NCI-H345 treated with DMSO at 0.1 percent for 48 hours (cell line): ENCODE data around the gene MST1R.
"Not testable (repeated sequence)": the region's sequence is repeated elsewhere in the genome, so short reads cannot be mapped to it uniquely, and the experiment has no call there.

Source experiments
- DNase-seq: peaks from one replicate; lab custom pipeline; 2025; ENCODE audit not compliant: unreplicated experiment; lab: John Stamatoyannopoulos, UW

MST1R gene

DNA sequence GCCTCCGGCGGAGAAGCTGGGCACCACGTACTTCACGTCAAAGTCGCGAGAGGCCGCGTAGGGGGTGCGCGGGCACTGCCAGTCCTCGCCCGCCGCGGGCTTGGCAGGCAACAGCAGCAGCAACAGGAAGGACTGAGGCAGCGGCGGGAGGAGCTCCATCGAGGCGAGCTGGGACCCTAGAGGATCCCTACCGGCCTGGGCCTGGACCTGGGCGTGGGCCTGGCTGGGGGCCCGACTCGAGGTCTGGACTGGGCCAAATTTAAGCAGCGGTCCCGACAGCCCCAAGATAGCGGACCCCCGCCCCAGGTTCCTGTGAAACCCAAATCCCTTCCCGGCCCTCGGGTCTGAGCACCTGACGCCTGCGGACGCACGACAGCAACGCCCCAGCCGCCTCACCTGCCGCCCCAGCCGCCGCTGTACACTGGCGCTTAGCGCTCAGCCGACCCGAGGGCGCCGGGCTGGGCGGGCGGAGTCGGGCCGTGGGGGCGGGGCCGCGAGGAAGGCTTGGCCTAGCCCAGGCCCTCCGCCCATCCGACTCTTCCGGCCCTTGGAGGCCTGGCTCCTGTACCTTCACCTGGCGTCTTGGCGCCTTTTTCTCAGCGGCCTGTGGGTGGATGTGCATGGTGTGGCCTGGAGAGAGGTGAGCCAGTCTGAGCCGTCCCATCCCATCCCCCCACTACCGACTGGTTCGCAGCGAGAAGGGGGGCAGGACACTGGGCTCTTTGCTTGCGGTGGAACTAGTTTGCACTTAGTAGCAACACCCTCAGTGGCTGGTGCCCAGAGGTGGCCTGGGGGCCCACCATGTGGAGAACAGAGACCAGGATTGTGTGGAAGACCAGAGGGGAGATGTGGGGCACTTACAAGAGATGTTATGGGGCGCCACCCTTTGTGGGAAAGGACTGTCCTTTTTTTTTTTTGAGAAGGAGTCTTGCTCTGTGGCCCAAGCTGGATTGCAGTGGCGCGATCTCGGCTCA lies at the start of gene MST1R:
MST1R (minus strand) TSS at position 423 of the 974 bp plus-strand sequence; CDS start at position 159, 264 bp downstream.
- DNase-seq = no peak

DNA sequence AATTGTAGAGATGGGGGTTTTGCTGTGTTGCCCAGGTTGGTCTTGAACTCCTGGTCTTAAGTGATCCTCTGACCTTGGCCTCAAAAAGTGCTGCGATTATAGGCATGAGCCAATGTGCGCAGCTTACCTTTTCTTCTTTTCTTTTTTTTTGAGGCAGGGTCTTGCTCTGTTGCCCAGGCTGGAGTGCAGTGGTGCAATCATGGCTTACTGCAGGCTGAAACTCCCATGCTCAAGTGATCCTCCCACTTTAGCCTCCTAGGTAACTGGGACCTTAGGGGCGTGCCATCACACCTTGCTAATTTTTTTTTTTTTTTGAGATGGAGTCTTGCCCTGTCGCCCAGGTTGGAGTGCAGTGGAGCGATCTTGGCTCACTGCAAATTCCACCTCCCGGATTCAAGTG lies 49.3 kb upstream of the MST1R start:
- no peak for DNase-seq

DNA sequence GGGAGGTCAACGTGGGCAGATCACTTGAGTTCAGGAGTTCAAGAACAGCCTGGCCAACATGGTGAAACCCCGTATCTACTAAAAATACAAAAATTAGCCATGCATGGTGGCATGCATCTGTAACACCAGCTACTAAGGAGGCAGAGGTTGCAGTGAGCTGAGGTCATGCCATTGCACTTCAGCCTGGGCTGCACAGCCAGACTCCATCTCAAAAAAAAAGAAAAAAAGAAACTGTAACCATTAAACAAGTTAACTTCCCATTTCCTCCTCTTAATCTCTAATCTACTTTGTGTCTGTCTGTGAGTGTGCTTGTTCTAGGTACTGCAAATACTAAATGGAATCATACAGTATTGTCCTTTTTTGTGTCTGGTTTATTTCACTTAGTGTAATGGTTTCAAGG lies 39.0 kb upstream of the MST1R start:
- DNase-seq = no peak

DNA sequence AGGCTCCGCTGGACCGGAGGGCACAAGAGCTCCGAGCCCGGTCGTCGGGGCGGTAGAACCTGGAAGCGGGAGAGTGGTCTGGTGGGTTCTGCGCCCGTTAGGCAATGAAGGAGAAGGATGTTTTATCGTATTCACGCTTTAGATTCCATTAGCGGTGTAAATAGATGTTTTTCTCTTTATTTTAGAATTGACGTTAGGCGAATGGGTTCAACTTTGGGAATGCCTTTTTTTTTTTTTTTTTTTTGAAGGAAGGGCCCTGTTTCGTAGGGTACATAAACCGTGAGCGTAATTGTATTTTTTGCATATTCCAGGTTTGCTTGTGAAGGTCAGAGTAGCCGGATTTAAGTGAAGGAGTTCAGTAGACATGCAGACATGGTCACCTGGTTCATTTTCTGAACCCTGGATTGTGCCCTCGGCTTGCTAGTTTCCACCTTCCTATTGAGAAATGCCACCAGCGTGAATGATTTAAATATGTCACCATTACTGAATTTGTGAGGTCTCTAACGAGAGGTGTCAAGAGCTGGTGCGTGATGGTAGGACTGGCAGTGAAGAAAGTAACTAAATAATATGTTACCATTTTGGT lies 37.1 kb upstream of the MST1R start:
- no peak for DNase-seq

DNA sequence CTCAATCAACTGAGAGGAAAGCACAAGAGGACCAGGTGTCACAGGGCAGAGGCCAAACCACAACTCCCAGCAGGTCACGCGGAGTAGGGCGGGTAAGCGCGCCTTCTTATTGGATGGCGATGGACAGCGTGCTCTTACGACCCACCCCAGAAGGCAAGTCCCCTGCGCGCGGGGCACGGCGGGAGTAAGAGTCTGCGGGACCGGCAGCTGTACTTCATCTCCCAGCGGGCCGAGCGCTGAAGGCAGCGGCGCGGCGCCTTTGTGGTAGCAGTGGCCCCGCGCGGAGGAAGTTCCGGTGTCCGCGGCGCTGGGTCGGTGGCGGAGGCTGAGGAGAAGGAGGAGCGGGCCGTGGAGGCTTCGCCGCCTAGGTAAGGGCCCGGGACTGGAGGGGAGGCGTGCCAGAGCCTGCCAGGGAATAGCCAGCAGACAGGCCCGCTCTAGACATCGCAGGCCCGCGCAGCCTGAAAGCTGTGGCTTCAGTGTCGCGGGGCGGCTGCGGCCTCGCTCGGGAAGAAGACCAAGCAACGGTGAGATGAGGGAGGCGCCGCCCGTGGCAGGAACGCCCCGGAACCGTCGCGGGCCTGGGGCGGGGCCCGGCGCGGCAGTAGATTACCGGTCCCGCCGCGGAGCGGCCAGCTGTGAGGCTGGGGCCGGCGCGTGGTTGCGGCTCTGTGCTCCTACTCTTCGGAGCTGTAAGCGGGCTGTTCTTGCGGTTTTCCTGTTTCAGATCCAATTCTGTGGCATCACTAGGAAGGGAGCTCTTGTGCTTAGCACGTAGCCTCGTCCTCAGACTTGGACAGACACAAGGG lies 36.4 kb upstream of the MST1R start, which contains the start of gene RBM6:
RBM6 (plus strand) TSS at position 293 of the 809 bp plus-strand sequence. CDS start 22,492 bp downstream, outside the sequence.
- peak; percentile 88 for DNase-seq

DNA sequence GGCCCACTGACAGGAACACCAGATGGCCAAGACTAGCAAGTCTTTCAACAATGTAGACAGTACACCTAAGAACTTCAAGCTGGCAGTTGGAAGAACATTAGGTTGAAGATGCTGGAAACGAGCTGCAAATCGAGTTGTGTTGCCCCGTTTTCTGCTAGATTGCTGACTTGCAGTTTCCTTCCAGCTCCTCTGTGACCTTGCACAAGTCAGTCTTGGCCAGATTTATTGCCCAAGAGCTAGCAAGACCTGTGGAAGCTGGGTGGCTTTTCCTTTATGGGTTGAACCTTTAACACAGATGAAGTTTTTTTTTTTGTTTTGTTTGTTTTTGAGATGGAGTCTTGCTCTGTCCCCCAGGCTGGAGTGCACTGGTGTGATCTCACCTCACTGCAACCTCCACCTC lies 33.4 kb upstream of the MST1R start:
- DNase-seq = no peak

DNA sequence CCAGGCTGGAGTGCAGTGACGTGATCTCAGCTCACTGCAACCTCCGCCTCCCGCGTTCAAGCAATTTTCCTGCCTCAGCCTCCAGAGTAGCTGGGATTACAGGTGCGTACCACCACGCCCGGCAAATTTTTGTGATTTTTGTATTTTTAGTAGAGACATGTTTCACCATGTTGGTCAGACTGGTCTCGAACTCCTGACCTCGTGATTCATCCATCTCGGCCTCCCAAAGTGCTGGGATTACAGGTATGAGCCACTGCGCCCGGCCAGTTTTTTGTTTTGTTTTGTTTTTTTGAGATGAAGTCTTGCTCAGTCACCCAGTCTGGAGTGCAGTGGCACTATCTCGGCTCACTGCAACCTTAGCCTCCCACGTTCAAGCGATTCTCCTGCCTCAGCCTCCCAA lies 28.6 kb upstream of the MST1R start:
- DNase-seq = not testable (repeated sequence)

DNA sequence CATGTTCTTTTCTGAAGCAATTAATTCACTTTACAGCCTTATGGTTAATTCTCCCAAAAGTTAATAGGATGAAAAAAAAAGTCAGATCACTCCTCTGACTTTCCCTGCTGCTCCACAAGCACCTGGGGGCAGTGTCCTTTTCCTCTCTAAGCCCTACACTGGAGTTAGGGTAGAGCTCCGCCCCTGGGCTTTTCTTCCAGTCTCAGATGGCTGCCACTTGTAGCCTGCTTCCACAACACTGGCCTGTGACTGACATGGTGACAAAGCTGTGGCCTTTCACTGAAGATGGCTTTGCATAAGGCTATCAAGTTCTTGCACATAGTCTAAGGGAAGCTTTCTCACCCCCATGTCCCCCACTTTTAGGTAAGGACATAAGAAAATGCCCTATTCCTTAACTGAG lies 27.2 kb upstream of the MST1R start:
- no peak for DNase-seq

DNA sequence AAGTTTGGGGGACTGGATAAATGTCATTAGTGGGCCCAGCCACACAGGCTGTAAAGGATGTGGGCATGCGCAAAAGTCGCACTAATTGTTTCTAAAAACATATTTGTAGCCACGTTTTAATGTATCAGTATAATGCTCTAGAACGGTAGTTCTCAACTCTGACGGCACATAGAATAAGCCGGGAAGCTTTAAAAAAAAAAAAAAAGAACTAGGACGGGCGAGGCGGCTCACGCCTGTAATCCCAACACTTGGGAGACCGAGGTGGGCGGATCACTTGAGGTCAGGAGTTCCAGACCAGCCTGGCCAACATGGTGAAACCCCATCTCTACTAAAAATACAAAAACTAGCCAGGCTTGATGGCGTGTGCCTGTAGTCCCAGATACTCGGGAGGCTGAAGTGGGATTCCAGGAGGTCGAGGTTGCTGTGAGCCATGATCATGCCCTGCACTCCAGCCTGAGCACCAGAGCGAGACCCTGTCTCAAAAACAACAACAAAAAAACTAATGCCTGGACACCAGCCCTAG lies 26.6 kb upstream of the MST1R start:
- DNase-seq = no peak

DNA sequence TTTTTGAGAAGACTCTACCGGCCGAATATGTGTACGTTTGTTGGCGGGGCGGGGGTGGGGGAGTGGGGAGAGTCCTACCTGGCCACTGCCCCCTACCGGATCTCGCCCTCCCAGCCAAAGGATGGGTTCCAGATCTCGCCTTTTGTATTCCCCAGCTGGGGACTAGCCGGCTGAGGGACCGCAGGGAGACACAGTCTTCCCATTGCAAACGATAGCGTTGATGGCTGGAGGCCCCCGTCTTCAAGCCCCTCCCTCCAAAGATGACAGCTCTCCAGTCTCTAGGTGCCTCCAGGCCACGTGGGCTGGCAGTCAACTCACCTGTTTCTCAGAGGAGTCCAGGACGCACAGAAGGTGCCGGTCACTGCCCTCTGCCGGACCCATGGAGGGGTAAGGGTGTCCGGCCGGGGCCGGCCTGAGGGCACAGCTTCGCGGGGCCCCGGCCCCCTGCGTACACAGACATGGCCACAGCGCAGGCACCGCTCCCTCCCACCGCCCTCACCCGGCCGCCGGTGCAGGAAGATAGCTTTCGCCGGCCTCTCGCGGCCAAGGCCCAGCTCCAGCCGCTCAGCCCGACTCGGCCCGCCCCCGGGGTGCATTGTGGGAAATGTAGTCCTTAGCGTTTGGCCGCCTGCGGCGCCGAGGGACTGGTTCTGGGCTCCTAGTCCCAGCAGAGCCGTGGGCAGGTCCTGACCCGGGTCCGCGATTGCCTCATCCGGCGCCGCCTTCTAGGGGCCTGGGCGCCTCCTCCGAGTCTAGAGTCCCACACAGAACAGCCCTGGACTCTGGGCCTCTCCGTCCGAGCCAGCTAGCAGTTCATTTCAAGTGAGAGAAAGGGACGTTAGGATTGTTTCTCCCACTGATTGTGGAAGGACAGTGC lies 25.9 kb upstream of the MST1R start, which contains the start of gene MON1A:
MON1A (minus strand) TSS at position 521 of the 877 bp plus-strand sequence. CDS start 16,465 bp downstream, outside the sequence.
- DNase-seq = peak; percentile 48

DNA sequence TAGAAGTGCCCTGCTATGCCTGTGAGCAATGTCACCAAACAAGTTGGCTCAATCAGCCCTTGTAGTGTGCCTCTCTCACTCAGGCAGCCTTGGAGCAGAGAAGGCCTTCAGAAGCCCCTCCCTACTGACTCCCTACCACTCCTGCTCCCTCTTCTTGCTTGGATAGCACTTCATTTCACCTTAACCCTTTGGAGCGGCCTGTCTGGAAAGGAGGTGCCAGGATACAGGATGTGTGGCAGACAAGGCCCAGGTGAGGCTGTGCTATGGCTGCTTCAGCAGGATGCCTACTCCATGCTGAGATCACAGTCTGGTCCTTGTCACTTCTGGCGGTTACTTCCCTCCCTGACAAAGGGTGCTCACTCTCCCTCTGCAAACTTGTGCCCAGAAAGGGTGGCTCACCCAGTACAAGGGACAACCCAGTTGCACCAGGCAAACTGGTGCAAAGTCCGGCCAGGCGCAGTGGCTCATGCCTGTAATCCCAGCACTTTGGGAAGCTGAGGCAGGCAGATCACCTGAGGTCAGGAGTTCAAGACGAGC lies 24.9 kb upstream of the MST1R start:
- no peak for DNase-seq

DNA sequence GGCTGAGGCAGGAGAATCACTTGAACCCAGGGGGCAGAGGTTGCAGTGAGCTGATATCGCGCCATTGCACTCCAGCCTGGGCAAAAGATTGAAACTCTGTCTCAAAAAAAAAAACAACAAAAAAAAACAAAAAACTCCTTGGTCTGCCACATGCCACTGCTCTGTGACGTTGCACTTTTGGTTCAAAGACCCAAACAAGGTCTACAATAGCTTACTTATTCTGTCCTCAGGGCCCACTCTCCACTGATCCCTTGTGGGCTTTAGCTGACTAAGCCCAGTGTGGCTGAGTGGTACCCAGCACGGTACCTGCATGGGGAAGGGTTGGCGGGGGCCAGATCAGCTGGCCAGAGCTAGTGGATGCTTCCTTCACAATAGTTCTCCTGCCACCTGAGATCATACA lies 24.1 kb upstream of the MST1R start:
- DNase-seq = no peak

DNA sequence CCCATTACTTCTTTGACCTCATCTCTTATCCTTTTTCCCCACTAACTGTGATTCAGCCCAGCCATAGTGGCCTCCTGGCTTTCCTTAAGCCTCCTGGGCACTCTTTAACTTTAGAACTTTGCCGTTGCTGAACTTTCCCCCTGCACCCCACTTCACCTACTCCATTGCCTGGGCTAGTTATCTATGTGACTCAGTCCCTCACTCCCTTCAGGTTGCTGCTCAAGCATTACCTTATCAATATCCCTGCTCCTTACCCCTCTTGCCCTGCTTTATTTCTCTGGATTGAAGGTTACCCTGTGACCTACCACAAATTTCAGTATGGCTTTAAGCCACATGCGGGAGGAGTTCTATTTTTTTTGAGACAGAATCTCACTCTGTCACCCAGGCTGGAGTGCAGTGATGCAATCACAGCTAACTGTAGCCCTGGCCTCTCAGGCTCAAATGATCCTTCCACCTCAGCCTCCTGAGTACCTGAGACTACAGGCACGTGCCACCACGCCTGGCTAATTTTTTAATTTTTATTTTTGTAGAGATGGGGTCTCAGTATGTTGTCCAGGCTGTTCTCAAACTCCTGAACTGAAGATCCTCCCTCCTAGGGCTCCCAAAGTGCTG lies 22.6 kb upstream of the MST1R start:
- no peak for DNase-seq

DNA sequence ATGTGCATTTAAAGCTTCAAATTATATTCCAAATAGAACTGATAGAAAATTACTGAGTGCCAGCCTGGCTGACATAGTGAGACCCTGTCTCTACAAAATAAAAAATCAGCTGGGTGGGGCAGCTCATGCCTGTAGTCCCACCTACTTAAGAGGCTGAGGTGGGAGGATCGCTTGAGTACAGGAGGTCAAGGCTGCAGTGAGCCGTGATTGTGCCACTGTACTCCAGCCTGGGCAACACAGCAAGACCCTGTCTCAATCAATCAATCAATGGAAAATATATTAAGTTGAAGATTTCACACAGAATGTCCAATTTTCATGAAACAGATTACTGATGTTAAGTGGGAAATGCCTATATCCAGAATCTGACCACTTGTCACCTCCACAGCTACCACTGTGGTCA lies 21.8 kb upstream of the MST1R start:
- no peak for DNase-seq

DNA sequence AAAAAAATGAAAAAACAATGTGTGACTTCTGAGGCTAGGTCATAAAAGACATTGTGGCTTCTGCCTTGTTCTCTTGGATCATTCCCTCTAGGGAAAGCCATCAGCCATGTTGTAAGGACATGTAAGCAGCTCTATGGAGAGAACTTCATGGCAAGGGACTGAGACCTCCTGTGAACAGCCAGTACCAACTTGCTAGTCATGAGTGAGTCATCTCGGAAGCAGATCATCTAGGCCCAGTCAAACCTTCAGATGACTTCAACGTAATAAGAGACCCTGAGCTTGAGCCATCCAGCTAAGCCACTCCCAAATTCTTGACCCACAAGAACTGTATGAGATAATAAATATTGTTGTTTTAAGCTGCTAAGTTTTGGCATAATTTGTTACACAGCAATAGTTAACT lies 21.0 kb upstream of the MST1R start:
- DNase-seq = no peak

DNA sequence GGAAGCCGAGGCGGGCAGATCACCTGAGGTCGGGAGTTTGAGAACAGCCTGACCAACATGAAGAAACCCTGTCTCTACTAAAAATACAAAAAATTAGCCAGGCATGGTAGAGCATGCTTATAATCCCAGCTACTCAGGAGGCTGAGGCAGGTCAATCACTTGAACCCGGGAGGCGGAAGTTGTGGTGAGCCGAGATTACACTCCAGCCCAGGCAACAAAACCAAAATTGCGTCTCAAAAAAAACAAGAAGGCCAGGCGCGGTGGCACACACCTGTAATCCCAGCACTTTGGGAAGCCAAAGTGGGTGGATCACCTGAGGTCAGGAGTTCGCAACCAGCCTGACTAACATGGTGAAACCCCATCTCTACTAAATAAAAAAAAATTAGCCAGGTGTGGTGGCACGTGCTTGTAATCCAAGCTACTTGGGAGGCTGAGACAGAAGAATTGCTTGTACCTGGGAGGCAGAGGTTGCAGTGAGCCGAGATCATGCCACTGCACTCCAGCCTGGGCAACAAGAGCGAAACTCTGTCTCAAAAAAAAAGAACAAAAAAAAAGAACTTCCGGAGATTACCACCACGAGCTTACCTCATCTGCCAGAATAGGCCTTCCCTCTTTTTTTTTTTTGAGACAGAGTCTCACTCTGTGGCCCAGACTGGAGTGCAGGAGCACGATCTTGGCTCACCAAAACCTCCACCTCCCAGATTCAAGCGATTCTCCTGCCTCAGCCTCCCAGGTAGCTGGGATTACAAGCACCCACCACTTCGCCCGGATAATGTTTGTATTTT lies 14.3 kb upstream of the MST1R start:
- not testable (repeated sequence) for DNase-seq

DNA sequence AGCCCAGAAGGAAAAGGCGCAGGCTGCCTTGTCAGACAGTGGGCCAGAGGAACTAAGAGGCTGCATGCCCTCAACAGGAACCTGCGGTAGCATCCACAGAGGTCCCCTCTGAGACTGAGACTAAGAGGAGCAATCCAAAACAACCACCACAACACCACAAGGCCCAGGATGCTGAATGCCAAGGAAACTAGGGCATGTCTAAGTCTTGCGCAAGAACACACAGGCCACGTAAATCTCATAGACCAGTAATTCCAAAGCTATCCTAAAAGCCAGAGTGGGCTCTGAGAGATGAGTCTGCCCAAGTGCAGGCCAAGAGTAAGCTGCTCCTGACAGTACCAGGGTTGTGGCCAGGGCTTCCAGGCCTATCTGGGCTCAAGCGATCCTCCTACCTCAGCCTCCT lies 13.0 kb upstream of the MST1R start:
- no peak for DNase-seq

DNA sequence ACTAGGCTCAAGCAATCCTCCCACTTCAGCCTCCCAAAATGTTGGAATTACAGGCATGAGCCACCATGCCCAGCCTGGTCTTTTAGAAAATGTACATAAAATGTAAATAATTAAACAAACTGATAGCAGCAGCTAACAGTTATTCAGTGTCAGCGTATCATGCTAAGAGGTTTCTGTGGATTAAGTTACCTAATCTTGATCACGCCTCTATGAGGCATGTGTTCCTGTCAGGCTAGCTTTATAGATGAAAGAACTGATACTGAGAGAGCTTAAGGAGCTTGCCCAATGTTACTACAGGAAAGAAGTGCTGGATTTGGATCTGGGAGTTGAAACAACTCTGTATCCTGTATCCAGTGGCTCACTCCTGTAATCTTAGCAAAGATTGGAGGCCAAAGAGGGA lies 11.2 kb upstream of the MST1R start:
- DNase-seq = no peak

DNA sequence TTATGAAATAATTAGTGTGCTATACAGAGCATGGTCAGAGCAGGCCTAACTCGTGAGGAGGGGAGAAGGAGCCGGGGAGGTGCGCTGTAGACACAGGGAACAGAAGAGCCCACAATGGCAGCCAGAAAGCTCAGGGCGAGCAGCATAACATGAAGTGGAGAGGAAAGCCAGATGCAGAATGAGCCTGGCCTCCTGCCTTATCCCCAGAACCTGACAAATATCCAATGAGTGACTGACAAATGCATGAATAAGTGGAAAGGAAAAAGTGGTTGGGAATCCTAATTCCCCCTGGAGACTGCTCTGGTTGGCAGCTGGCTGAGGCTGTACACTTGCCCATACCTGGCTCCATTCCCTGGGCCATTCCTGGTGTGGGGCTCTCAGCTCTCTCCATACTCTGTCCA lies 9.2 kb upstream of the MST1R start:
- DNase-seq = no peak
